Measurements from ENCODE around the gene PGM2.

The PGM2 gene

GRCh38 chr4:37903901-37904300 lies 77.4 kb downstream of the PGM2 start:
- no peak for DNase-seq

- DNase-seq, result no peak
Observed at GRCh38 chr4:37904824-37905223, 78.3 kb downstream of the PGM2 start.

- DNase-seq, result no peak
Observed at GRCh38 chr4:37905533-37906169, 79.2 kb downstream of the PGM2 start.

- no peak for DNase-seq
Observed at GRCh38 chr4:37908488-37909331, 82.2 kb downstream of the PGM2 start.

GRCh38 chr4:37909332-37910090 lies 83.0 kb downstream of the PGM2 start:
- no peak for DNase-seq

- no peak for DNase-seq
Observed at GRCh38 chr4:37910091-37910486, 83.6 kb downstream of the PGM2 start.

All from T-helper 2 cell (primary cell).